Measurements from ENCODE around the gene DHRS7.

DNA sequence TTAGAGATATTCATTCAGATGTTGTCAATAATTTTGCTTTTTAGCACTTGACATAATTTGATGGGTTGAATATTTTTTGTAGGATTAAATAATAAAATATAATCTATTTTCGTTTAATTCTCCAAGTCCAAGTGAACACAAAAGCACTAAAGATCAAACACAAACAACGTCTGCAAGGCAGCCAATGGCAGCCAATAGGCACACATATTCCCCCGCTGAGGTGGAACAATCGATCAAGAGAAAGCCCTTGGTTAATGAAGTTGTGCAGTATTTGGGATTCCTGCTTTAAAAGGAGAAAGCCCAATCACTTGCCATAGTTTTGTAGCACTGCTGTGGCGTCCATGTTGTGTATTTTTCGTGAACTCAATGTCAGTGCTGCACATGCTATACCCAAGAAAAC, 1.5 kb downstream of the DHRS7 start:
- TF ChIP-seq, protein P1, sequence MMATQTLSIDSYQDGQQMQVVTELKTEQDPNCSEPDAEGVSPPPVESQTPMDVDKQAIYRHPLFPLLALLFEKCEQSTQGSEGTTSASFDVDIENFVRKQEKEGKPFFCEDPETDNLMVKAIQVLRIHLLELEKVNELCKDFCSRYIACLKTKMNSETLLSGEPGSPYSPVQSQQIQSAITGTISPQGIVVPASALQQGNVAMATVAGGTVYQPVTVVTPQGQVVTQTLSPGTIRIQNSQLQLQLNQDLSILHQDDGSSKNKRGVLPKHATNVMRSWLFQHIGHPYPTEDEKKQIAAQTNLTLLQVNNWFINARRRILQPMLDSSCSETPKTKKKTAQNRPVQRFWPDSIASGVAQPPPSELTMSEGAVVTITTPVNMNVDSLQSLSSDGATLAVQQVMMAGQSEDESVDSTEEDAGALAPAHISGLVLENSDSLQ (IDR thresholded peaks at IDR 0.05), result no peak
- TF ChIP-seq CTBP1 (IDR thresholded peaks at IDR 0.05; ENCODE audit: borderline replicate concordance) (no peak), SP1 (IDR thresholded peaks at IDR 0.05) (no peak), LEF1 (IDR thresholded peaks at IDR 0.05; ENCODE audit: borderline replicate concordance) (no peak), HDGF (IDR thresholded peaks at IDR 0.05; ENCODE audit: borderline replicate concordance) (no peak), FOXA1 (IDR thresholded peaks at IDR 0.05) (no peak), BHLHE40 (IDR thresholded peaks at IDR 0.05; ENCODE audit: borderline replicate concordance) (no peak), SUZ12 (IDR thresholded peaks at IDR 0.05) (no peak), ZNF384 (IDR thresholded peaks at IDR 0.05) (no peak)

Data from HEK293T (cell line).